Caco-2 (cell line): ENCODE measurements around the gene RBM20. TPM values are rescaled to one million over a fixed set of nuclear protein-coding genes. Genes with fewer than 3 reads are reported as not detected.
A peak's percentile ranks its signal among the peaks of the same experiment; 100 is the strongest.

ENCODE experiments used
- BruUV-seq: library from RNA; stranded (reverse); fragments of 400-500 nt; replicated peaks from 2 replicates; lab custom pipeline; 2021; lab: Mats Ljungman, UMichigan
- CTCF ChIA-PET: fragments of 300-600 bp; sonication (Branson Sonifier 250); formaldehyde crosslinking; loops from one replicate; lab custom pipeline; 2022; ENCODE audit warnings: antibody characterized with exemption; lab: Charles Lee
- POLR2A ChIA-PET: fragments of 300-600 bp; sonication (Branson Sonifier 250); formaldehyde crosslinking; loops from one replicate; lab custom pipeline; 2022; ENCODE audit warnings: antibody characterized with exemption; lab: Charles Lee
- DNase-seq, 2 experiments: peaks; one replicate each; pipeline versions ENCODE4 v3.0.0 to v3.0.0-alpha.2; 2020 to 2022
- H3K27me3 ChIP-seq: replicated peaks from 2 replicates; pipeline ENCODE4 v1.6.0; 2011; ENCODE audit warnings: low read length; ENCODE audit not compliant: control insufficient read depth, insufficient read depth
- H3K36me3 ChIP-seq: 2 replicates; pipeline ENCODE4 v1.5.1; 2011; ENCODE audit warnings: low read length; ENCODE audit not compliant: control insufficient read depth, insufficient read depth
- H3K4me1 ChIP-seq: fragments of 250-450 bp; sonication (Bioruptor Pico); 2 replicates; pipeline ENCODE4 v1.5.1; 2020; ENCODE audit warnings: mild to moderate bottlenecking
- H3K4me3 ChIP-seq: 2 replicates; pipeline ENCODE4 v1.5.1; 2011; ENCODE audit warnings: low read depth, mild to moderate bottlenecking, control low read depth, low read length
- H3K9me3 ChIP-seq: fragments of 250-450 bp; sonication (Bioruptor Pico); 2 replicates; pipeline ENCODE4 v1.5.1; 2020; ENCODE audit warnings: mild to moderate bottlenecking, moderate library complexity
- H3K27ac Mint-ChIP-seq: one replicate; pipeline ENCODE4 v1.8.0; 2022; ENCODE audit warnings: mixed read lengths; ENCODE audit not compliant: unreplicated experiment
- H3K27me3 Mint-ChIP-seq: one replicate; pipeline ENCODE4 v1.8.0; 2022; ENCODE audit warnings: mixed read lengths; ENCODE audit not compliant: insufficient read depth, unreplicated experiment
- H3K36me3 Mint-ChIP-seq: one replicate; pipeline ENCODE4 v1.8.0; 2022; ENCODE audit warnings: mild to moderate bottlenecking, mixed read lengths; ENCODE audit not compliant: insufficient read depth, unreplicated experiment
- H3K4me1 Mint-ChIP-seq: one replicate; pipeline ENCODE4 v1.8.0; 2022; ENCODE audit warnings: low read depth, mixed read lengths; ENCODE audit not compliant: unreplicated experiment
- H3K4me3 Mint-ChIP-seq: one replicate; pipeline ENCODE4 v1.8.0; 2022; ENCODE audit warnings: mild to moderate bottlenecking, moderate library complexity, mixed read lengths; ENCODE audit not compliant: unreplicated experiment
- H3K9me3 Mint-ChIP-seq: one replicate; pipeline ENCODE4 v1.8.0; 2022; ENCODE audit warnings: mixed read lengths; ENCODE audit not compliant: unreplicated experiment
- intact Hi-C: fragments of 100-400 bp; cut with micrococcal nuclease; formaldehyde crosslinking; loops from one replicate; pipeline ENCODE4 v1.10.0; 2022; ENCODE audit not compliant: unreplicated experiment
- total RNA-seq: library from RNA; stranded (reverse); gene quantifications from 2 replicates; pipeline ENCODE4 v1.2.3, GENCODE V29; 2022
- TF ChIP-seq, protein P1 (sequence below), 2 experiments: fragments of 200-600 bp in 1 of 2; IDR thresholded peaks; 1 replicate in 1 of 2; 2 replicates in 1 of 2; pipeline versions ENCODE4 v1.5.1 to v1.8.0; 2011 to 2022; ENCODE audit warnings: antibody characterized with exemption in 1 of 2, control low read depth in 1 of 2, inconsistent platforms in 1 of 2, low read depth in 1 of 2, low read length in 1 of 2, mild to moderate bottlenecking in 1 of 2, moderate library complexity in 1 of 2; ENCODE audit not compliant: insufficient read depth in 1 of 2, severe bottlenecking in 1 of 2, unreplicated experiment in 1 of 2

RBM20 gene
- total RNA-seq, 1 experiment from 2014 or later: 0.36 TPM

DNA sequence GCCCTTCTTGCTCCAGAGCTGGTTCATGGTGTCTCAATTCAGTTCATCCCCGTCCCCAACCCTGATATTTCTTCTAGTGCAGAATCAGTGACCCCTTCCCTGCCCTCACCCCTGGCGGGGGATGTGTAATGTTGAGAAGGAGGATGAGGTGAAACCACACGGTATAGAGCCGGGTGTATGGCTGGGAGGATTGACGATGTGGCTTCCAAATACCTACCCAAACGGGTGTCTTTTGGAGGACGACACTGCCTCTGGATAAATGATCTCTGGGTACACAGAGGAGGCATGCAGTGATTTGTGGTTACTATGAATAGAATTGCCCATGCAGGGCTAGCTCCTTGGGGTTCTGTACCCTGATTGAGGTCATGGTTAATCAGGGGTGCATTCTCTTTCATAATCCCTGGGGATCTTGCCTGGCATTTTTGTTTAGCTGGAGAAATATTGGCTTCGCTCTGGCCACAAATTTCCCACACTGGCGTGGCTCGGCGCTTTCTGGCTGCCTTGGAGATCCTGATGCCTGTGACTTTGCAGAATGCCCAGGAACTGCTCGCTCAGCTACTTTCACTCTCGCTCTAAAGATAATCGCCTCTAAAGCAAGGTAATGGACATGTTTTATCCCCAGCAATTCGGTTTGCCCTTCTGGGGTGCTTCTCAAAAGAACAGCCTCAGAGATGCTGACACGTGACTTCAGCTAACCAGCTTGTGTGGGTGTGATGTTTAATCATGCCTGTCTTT lies 89.2 kb downstream of the RBM20 start:
- Histone ChIP-seq H3K36me3 (no peaks in the 10 kb centered on the region), H3K9me3 (no peaks in the 10 kb centered on the region), H3K4me1 (peaks cover 37% of the 10 kb centered on the region), H3K27me3 (no peaks in the 10 kb centered on the region; the same call in 1 of the 2 replicates), H3K4me3 (no peak overlapping the region)
- Mint-ChIP-seq H3K4me3 (no peak overlapping the region), H3K36me3 (no peaks in the 10 kb centered on the region), H3K27ac (no peak overlapping the region), H3K4me1 (peaks cover 28% of the 10 kb centered on the region), H3K9me3 (no peaks in the 10 kb centered on the region), H3K27me3 (no peaks in the 10 kb centered on the region)
- BruUV-seq: no TSS peak
- intact Hi-C loops: no loop called here
- ChIA-PET POLR2A (no interaction called here), CTCF (no interaction called here)
- TF ChIP-seq, protein P1, sequence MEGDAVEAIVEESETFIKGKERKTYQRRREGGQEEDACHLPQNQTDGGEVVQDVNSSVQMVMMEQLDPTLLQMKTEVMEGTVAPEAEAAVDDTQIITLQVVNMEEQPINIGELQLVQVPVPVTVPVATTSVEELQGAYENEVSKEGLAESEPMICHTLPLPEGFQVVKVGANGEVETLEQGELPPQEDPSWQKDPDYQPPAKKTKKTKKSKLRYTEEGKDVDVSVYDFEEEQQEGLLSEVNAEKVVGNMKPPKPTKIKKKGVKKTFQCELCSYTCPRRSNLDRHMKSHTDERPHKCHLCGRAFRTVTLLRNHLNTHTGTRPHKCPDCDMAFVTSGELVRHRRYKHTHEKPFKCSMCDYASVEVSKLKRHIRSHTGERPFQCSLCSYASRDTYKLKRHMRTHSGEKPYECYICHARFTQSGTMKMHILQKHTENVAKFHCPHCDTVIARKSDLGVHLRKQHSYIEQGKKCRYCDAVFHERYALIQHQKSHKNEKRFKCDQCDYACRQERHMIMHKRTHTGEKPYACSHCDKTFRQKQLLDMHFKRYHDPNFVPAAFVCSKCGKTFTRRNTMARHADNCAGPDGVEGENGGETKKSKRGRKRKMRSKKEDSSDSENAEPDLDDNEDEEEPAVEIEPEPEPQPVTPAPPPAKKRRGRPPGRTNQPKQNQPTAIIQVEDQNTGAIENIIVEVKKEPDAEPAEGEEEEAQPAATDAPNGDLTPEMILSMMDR (IDR thresholded peaks at IDR 0.05; ENCODE audit: insufficient read depth in 1 of 2, low read depth in 1 of 2, low read length in 1 of 2, severe bottlenecking in 1 of 2, unreplicated experiment in 1 of 2): no peak
- no peak for DNase-seq

DNA sequence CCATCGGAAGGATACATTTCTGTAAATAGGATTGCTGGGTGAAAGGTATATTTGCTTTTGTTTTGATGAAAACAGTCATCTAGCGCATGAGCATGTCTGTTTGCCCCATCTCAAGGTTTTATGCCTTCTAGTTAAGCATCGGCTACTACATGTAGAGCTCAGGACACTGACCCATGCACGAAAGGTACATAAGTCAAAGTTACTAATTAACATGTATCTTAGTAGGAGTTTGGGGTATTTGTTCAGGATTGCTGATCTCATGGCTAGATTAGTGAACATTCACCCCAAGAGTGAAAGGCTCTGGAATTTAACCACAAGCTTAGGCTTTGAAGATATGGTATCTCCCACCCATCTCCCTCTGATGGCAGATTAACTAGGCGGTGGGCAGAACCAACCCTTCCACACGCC lies 91.5 kb downstream of the RBM20 start:
- no peaks in the 10 kb centered on the region for H3K27me3 Mint-ChIP-seq
- H3K4me1 ChIP-seq: peaks cover 37% of the 10 kb centered on the region
- no peaks in the 10 kb centered on the region for H3K36me3 ChIP-seq
- TF ChIP-seq, protein P1 (IDR thresholded peaks at IDR 0.05; ENCODE audit: insufficient read depth in 1 of 2, low read depth in 1 of 2, low read length in 1 of 2, severe bottlenecking in 1 of 2, unreplicated experiment in 1 of 2): no peak
- H3K36me3 Mint-ChIP-seq: no peaks in the 10 kb centered on the region
- DNase-seq: peak; percentile 52 to 57
- H3K4me3 ChIP-seq: no peak overlapping the region
- H3K27ac Mint-ChIP-seq: no peak overlapping the region
- intact Hi-C loops: loop anchor here (5.0 kb wide), 1 partner anchor 428 kb away; no protein-coding TSS in a partner anchor
- no peaks in the 10 kb centered on the region for H3K27me3 ChIP-seq
- no peaks in the 10 kb centered on the region for H3K9me3 Mint-ChIP-seq
- peaks cover 30% of the 10 kb centered on the region for H3K4me1 Mint-ChIP-seq
- H3K9me3 ChIP-seq: no peaks in the 10 kb centered on the region
- peak overlapping the region; percentile 10 for H3K4me3 Mint-ChIP-seq
- BruUV-seq: no TSS peak
- POLR2A ChIA-PET: no interaction called here
- CTCF ChIA-PET: interaction anchor here (0.6 to 1.6 kb wide), 3 partner anchors 11 to 178 kb away, joined by 3 to 4 read pairs (median 3); no protein-coding TSS in a partner anchor

DNA sequence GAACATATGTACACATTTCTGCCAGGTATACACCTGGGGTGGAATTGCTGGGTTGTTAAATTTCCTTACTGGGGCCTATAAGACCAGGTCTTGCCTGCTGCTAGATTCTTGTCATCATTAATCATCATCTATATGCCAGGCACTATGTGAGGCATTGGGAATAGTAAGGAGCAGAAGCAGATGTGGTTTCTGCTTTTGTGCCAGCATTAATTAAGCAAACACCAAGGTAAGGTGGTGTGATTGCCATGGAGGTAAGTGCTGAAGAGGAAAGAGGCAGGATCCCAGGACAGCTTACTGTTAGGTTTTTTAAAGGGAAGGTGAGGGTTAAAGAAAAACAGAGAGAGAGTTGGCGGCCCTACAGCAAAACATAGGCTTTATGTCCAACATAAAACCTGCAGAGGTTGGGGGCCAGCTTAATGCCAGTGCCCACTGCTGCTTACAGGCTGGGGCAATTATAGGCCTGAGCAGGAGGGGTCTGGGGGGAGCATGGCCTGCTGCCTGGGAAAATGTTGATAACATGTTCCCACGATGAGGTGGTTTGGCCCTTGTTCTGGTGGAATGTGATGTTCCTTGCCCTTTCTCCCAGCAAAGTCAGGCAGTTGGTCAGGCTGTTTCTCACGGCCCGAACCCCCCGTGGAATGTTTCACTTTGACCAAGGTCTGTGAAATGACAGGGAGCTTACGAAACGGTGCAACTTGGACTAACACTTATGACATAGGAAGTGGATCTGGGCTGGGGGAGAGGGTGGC lies 93.9 kb downstream of the RBM20 start:
- peaks cover 37% of the 10 kb centered on the region for H3K4me1 ChIP-seq
- H3K27ac Mint-ChIP-seq: no peak overlapping the region
- POLR2A ChIA-PET: no interaction called here
- BruUV-seq: no TSS peak
- no peak overlapping the region for H3K4me3 Mint-ChIP-seq
- no peaks in the 10 kb centered on the region for H3K36me3 ChIP-seq
- peak in 1 of 2 experiments; percentile 54 for DNase-seq
- no peak overlapping the region for H3K4me3 ChIP-seq
- H3K9me3 Mint-ChIP-seq: no peaks in the 10 kb centered on the region
- H3K27me3 ChIP-seq: no peaks in the 10 kb centered on the region
- no peaks in the 10 kb centered on the region for H3K27me3 Mint-ChIP-seq
- H3K36me3 Mint-ChIP-seq: no peaks in the 10 kb centered on the region
- TF ChIP-seq, protein P1 (IDR thresholded peaks at IDR 0.05; ENCODE audit: insufficient read depth in 1 of 2, low read depth in 1 of 2, low read length in 1 of 2, severe bottlenecking in 1 of 2, unreplicated experiment in 1 of 2): no peak
- H3K4me1 Mint-ChIP-seq: peaks cover 30% of the 10 kb centered on the region
- intact Hi-C loops: loop anchor here (5.0 kb wide), 1 partner anchor 431 kb away; no protein-coding TSS in a partner anchor
- H3K9me3 ChIP-seq: no peaks in the 10 kb centered on the region
- CTCF ChIA-PET: interaction anchor here (0.7 kb wide), 1 partner anchor 66 kb away, joined by 4 read pairs; no protein-coding TSS in a partner anchor
